Measurements from ENCODE around the gene IL11RA. TPM values are rescaled to one million over a fixed set of nuclear protein-coding genes. Genes with fewer than 3 reads are reported as not detected.

The IL11RA gene
- total RNA-seq, 1 donor from 2014 or later, result 72.4 TPM

- no peak for DNase-seq
Observed at GRCh38 chr9:34687276-34688030, 35.5 kb downstream of the IL11RA start.

GRCh38 chr9:34688329-34689115 is 36.5 kb downstream of the IL11RA start:
- no peak for DNase-seq

GRCh38 chr9:34689116-34689470 is 37.1 kb downstream of the IL11RA start:
- no peak for DNase-seq

GRCh38 chr9:34689512-34689911 is 37.5 kb downstream of the IL11RA start:
- DNase-seq, result no peak

GRCh38 chr9:34690983-34691935 is 39.3 kb downstream of the IL11RA start, which contains the start of gene CCL19:
Gene CCL19, minus strand, starts transcription at chr9:34691276. Its CDS starts 137 bp downstream, at chr9:34691139.
- no peak for DNase-seq

- no peak for DNase-seq
Observed at GRCh38 chr9:34691936-34692315, 39.9 kb downstream of the IL11RA start.

GRCh38 chr9:34693560-34693959 is 41.6 kb downstream of the IL11RA start:
- DNase-seq, result no peak

- DNase-seq, result no peak
Observed at GRCh38 chr9:34694811-34695210, 42.8 kb downstream of the IL11RA start.

GRCh38 chr9:34701023-34701768 is 49.2 kb downstream of the IL11RA start:
- DNase-seq, result peak; percentile 81

GRCh38 chr9:34701769-34702736 is 50.1 kb downstream of the IL11RA start:
- DNase-seq, result peak; percentile 89

GRCh38 chr9:34707130-34707529 is 55.1 kb downstream of the IL11RA start:
- DNase-seq, result no peak

- no peak for DNase-seq
Observed at GRCh38 chr9:34709196-34709978, 57.4 kb downstream of the IL11RA start.

GRCh38 chr9:34710023-34710422 is 58.0 kb downstream of the IL11RA start, which contains the start of gene CCL21:
Gene CCL21, minus strand, starts transcription at chr9:34710136. Its CDS starts 70 bp downstream, at chr9:34710066.
- DNase-seq, result peak; percentile 38

Small RNA genes lying within 50 kb of the gene (small RNA-seq; reads per million reads assigned to genes)
- gene CCL27 (ENCODE audit: low replicate concordance), result not detected

Other genes with a start within 250 kb of the IL11RA start
- gene FAM219A, start 193.6 kb upstream of the IL11RA start, total RNA-seq, result 8.4 TPM
- gene DNAI1, start 193.4 kb upstream of the IL11RA start, total RNA-seq, result not detected
- gene ENHO, start 129.2 kb upstream of the IL11RA start, total RNA-seq, result 4.4 TPM
- gene CNTFR, start 62.5 kb upstream of the IL11RA start, total RNA-seq, result 6.2 TPM
- 15.3 TPM for gene RPP25L, start 40.1 kb upstream of the IL11RA start, total RNA-seq
- gene DCTN3, start 31.7 kb upstream of the IL11RA start, total RNA-seq, result 90.7 TPM
- 0.31 TPM for gene ARID3C, start 23.1 kb upstream of the IL11RA start, total RNA-seq
- 36.5 TPM for gene SIGMAR1, start 14.4 kb upstream of the IL11RA start, total RNA-seq
- gene GALT, start 5.5 kb upstream of the IL11RA start, total RNA-seq, result 27.2 TPM
- gene CCL27, start 10.5 kb downstream of the IL11RA start, total RNA-seq, result not detected
- gene CCL19, start 39.1 kb downstream of the IL11RA start, total RNA-seq, result not detected
- gene CCL21, start 58.0 kb downstream of the IL11RA start, total RNA-seq, result 49.3 TPM